GM19043 (cell line): ENCODE measurements around the gene BAHD1.

ENCODE experiments used
- ATAC-seq: cut with Tn5 transposase; IDR thresholded peaks from one replicate; pipeline ENCODE4 v1.9.1; 2021; ENCODE audit warnings: low read depth; ENCODE audit not compliant: unreplicated experiment

Gene BAHD1

GRCh38 chr15:40464595-40465185 is 23.9 kb downstream of the BAHD1 start:
- no peak for ATAC-seq

GRCh38 chr15:40465939-40466338 is 25.2 kb downstream of the BAHD1 start:
- ATAC-seq = no peak

GRCh38 chr15:40466426-40467260 is 25.9 kb downstream of the BAHD1 start:
- ATAC-seq = no peak

GRCh38 chr15:40467261-40467615 is 26.5 kb downstream of the BAHD1 start:
- no peak for ATAC-seq

GRCh38 chr15:40468898-40469331 is 28.2 kb downstream of the BAHD1 start:
- ATAC-seq = no peak

- no peak for ATAC-seq
Observed at GRCh38 chr15:40469776-40470390, 29.1 kb downstream of the BAHD1 start.

GRCh38 chr15:40470423-40471104 is 29.8 kb downstream of the BAHD1 start, which contains the start of gene CHST14:
Gene CHST14 (plus strand): TSS chr15:40470984. CDS start chr15:40471214, 230 bp downstream.
- ATAC-seq = peak; percentile 63

- peak; percentile 36 for ATAC-seq
Observed at GRCh38 chr15:40471105-40471807, 30.5 kb downstream of the BAHD1 start.

- peak; percentile 18 for ATAC-seq
Observed at GRCh38 chr15:40471808-40472150, 31.0 kb downstream of the BAHD1 start.

GRCh38 chr15:40472171-40472727 is 31.5 kb downstream of the BAHD1 start:
- ATAC-seq = no peak

- no peak for ATAC-seq
Observed at GRCh38 chr15:40474581-40474980, 33.8 kb downstream of the BAHD1 start.

- ATAC-seq = no peak
Observed at GRCh38 chr15:40477642-40478327, 37.0 kb downstream of the BAHD1 start.

GRCh38 chr15:40479024-40479423 is 38.3 kb downstream of the BAHD1 start:
- ATAC-seq = no peak

GRCh38 chr15:40481341-40482074 is 40.8 kb downstream of the BAHD1 start:
- no peak for ATAC-seq

- no peak for ATAC-seq
Observed at GRCh38 chr15:40483919-40484318, 43.2 kb downstream of the BAHD1 start.

- ATAC-seq = no peak
Observed at GRCh38 chr15:40486066-40486770, 45.5 kb downstream of the BAHD1 start.

GRCh38 chr15:40487816-40488682 is 47.3 kb downstream of the BAHD1 start:
- ATAC-seq = no peak
